Kidney epithelial cell (primary cell): ENCODE data around the gene GJD3. TPM values are rescaled to one million over a fixed set of nuclear protein-coding genes. Genes with fewer than 3 reads are reported as not detected.

Experiments used
- DNase-seq: peaks from one replicate; pipeline ENCODE4 v3.0.0-alpha.2; 2010; ENCODE audit warnings: low read depth
- H3K27me3 ChIP-seq: 2 replicates; pipeline ENCODE4 v1.6.0; 2011; ENCODE audit warnings: low read length; ENCODE audit not compliant: control insufficient read depth, insufficient read depth
- H3K36me3 ChIP-seq: 2 replicates; pipeline ENCODE4 v1.5.1; 2011; ENCODE audit warnings: low read length; ENCODE audit not compliant: control insufficient read depth, insufficient read depth
- H3K4me3 ChIP-seq: 2 replicates; pipeline ENCODE4 v1.5.1; 2011; ENCODE audit warnings: low read depth, mild to moderate bottlenecking, control low read depth, low read length
- total RNA-seq: library from RNA; depleted of rRNA; stranded (reverse); fragments of >200 nt; gene quantifications from 2 replicates; pipeline ENCODE4 v1.2.3, GENCODE V29; 2015
- TF ChIP-seq, protein P1 (sequence below): IDR thresholded peaks from 2 replicates; pipeline ENCODE4 v1.5.1; 2011; ENCODE audit warnings: mild to moderate bottlenecking, moderate library complexity, low read length, control low read depth, inconsistent platforms; ENCODE audit not compliant: insufficient read depth, poor library complexity, severe bottlenecking

The GJD3 gene
- total RNA-seq, 1 donor from 2014 or later: not detected

DNA sequence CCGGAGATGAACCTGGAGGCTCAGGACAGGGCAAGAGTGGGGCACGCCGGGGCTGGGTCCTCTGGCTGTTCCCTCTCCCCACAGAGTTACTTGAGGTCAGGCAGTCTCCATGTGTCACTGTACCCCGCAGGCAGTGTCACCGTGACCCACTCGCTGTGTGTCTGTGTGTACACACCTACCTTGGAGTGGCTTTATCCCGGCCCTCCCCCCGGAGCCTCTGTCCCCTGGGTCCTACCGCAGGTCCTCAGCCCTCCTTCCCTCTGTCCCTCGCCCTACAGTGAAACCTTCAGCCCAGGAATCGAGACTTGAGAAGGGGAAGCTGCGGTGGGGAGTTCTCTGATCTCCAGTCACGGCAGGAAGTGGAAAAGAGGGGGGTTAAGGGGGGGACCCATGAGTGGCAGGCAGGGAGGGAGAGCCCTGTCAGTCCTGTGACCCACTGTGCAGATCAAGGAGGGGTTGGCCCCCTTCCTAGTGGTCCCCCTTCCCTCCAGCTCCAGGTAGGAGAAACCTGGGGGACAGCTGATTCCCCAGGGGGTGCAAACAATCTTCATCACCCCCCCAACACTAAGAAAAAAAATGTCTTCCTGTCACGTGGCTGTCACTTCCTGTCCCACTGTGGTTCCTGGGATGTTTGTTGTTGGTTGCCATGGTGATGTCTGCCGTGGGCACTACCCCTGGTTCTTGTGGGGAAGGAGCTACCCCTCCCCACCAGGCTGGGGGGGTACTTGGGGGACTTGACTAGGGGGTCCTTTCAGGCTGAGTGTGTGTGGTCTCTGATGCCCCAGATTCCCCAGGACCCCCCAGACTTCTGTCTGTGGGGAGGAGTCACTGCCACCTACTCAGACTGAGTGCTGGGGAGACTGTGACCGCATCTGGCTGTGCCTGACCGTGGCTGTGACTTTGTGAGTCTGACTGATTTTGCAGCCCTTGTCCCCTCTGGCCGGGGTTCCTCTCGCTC lies 41.9 kb downstream of the GJD3 start:
- TF ChIP-seq, protein P1, sequence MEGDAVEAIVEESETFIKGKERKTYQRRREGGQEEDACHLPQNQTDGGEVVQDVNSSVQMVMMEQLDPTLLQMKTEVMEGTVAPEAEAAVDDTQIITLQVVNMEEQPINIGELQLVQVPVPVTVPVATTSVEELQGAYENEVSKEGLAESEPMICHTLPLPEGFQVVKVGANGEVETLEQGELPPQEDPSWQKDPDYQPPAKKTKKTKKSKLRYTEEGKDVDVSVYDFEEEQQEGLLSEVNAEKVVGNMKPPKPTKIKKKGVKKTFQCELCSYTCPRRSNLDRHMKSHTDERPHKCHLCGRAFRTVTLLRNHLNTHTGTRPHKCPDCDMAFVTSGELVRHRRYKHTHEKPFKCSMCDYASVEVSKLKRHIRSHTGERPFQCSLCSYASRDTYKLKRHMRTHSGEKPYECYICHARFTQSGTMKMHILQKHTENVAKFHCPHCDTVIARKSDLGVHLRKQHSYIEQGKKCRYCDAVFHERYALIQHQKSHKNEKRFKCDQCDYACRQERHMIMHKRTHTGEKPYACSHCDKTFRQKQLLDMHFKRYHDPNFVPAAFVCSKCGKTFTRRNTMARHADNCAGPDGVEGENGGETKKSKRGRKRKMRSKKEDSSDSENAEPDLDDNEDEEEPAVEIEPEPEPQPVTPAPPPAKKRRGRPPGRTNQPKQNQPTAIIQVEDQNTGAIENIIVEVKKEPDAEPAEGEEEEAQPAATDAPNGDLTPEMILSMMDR: no peak
- H3K27me3 ChIP-seq: no peaks in the 10 kb centered on the region
- no peak overlapping the region for H3K4me3 ChIP-seq
- H3K36me3 ChIP-seq: no peaks in the 10 kb centered on the region
- DNase-seq: no peak

- no peaks in the 10 kb centered on the region for H3K27me3 ChIP-seq
- TF ChIP-seq, protein P1: no peak
- no peak overlapping the region for H3K4me3 ChIP-seq
- no peaks in the 10 kb centered on the region for H3K36me3 ChIP-seq
- DNase-seq: no peak
Measured at GRCh38 chr17:40321961-40322357, 42.6 kb downstream of the GJD3 start.

GRCh38 chr17:40321524-40321929 lies 43.0 kb downstream of the GJD3 start:
- DNase-seq: no peak
- TF ChIP-seq, protein P1: no peak
- Histone ChIP-seq H3K4me3 (no peak overlapping the region), H3K27me3 (no peaks in the 10 kb centered on the region), H3K36me3 (no peaks in the 10 kb centered on the region)

GRCh38 chr17:40320756-40321523 lies 43.6 kb downstream of the GJD3 start:
- TF ChIP-seq, protein P1: no peak
- Histone ChIP-seq H3K27me3 (no peaks in the 10 kb centered on the region), H3K4me3 (no peak overlapping the region), H3K36me3 (no peaks in the 10 kb centered on the region)
- DNase-seq: no peak

- DNase-seq: no peak
- TF ChIP-seq, protein P1: no peak
- Histone ChIP-seq H3K4me3 (no peak overlapping the region), H3K36me3 (no peaks in the 10 kb centered on the region), H3K27me3 (no peaks in the 10 kb centered on the region)
Measured at GRCh38 chr17:40319651-40320540, 44.6 kb downstream of the GJD3 start.
